Measurements from ENCODE around the gene DOK6. TPM values are rescaled to one million over a fixed set of nuclear protein-coding genes. Genes with fewer than 3 reads are reported as not detected.

Gene DOK6
- total RNA-seq, 1 donor, result 3.6 TPM

DNA sequence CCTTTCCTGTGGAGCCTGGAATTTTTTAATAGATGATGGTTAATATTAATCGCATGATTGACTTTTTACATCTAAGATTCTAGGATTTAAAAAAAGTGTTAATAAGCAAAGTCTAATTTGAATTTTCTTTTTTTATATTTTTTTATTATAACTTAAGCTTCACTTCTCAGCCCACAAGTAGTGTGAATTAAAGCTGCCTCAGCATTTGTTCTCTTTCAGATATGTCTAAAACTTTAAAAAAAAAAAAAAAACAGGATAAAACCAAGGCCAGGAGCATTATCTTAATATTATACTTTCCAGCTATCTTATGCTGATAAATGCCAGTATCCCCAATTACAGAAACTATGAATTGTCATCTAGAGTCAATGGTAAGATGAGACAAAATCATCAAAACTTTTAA, 437.3 kb downstream of the DOK6 start:
- TF ChIP-seq CTCF (IDR thresholded peaks at IDR 0.05; ENCODE audit: extremely low read depth, low read depth, low read length), result no peak
- no peak for DNase-seq (ENCODE audit: insufficient read length, low spot score, missing footprints)
- no peak overlapping the region for H3K4me3 ChIP-seq (ENCODE audit: insufficient read depth, low read length)
- no peak overlapping the region for H3K27ac ChIP-seq (ENCODE audit: low read depth, low read length)
- H2AFZ ChIP-seq (ENCODE audit: low read length), result no peak overlapping the region
- no peaks in the 10 kb centered on the region for H3K9me3 ChIP-seq (ENCODE audit: low read depth, low read length)
- H3K36me3 ChIP-seq (ENCODE audit: insufficient read depth, low read length), result no peaks in the 10 kb centered on the region
- H3K4me1 ChIP-seq (ENCODE audit: insufficient read depth, low read length), result no peaks in the 10 kb centered on the region
- no peak overlapping the region for H3K4me2 ChIP-seq (ENCODE audit: insufficient read depth, low read length)
- no peaks in the 10 kb centered on the region for H4K20me1 ChIP-seq (ENCODE audit: insufficient read depth, low read length)
- H3K27me3 ChIP-seq (ENCODE audit: insufficient read depth, low read length), result no peaks in the 10 kb centered on the region
- no peaks in the 10 kb centered on the region for H3K79me2 ChIP-seq (ENCODE audit: insufficient read depth, low read length)

DNA sequence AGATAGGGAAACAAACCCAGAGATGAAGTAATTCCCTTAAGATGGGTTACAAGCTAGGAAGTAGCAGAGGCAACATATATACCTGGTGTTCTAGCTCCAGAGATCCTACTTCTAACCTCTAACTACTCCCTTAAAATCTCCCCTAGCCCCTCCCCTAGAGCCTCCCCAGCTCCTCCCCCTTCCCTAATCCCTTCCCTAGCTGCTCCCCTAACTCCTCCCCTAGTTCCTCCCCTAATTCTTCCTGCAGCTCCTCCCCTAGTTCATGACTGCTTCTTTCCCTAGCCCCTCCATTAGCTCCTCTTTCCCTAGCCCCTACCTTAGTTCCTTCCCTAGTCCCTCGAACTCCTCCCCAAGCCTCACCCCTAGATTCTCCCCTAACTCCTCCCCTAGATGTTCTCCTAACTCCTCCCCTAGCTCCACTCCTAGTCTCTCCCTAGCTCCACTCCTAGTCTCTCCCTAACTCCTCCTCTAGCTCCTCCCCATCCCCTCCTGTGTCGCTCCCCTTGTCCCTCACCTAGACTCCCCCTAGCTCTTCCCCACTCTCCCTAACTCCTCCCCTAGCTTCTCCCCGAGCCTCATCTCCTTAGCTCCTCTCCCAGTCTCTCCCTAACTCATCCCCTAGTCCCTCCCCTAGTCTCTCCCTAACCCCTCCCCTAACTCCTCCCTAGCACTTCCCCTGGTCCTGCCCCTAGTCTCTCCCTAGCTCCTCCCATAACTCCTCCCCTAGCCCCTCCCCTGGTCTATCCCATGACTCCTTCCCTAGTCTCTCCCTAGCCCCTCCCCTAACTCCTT, 438.1 kb downstream of the DOK6 start:
- Histone ChIP-seq H4K20me1 (ENCODE audit: insufficient read depth, low read length) (no peaks in the 10 kb centered on the region), H3K27me3 (ENCODE audit: insufficient read depth, low read length) (no peaks in the 10 kb centered on the region), H3K9me3 (ENCODE audit: low read depth, low read length) (no peaks in the 10 kb centered on the region), H3K36me3 (ENCODE audit: insufficient read depth, low read length) (no peaks in the 10 kb centered on the region), H3K79me2 (ENCODE audit: insufficient read depth, low read length) (no peaks in the 10 kb centered on the region), H2AFZ (ENCODE audit: low read length) (no peak overlapping the region), H3K4me3 (ENCODE audit: insufficient read depth, low read length) (no peak overlapping the region), H3K4me2 (ENCODE audit: insufficient read depth, low read length) (no peak overlapping the region), H3K27ac (ENCODE audit: low read depth, low read length) (no peak overlapping the region), H3K4me1 (ENCODE audit: insufficient read depth, low read length) (no peaks in the 10 kb centered on the region)
- TF ChIP-seq CTCF (IDR thresholded peaks at IDR 0.05; ENCODE audit: extremely low read depth, low read depth, low read length), result no peak
- DNase-seq (ENCODE audit: insufficient read length, low spot score, missing footprints), result no peak

GRCh38 chr18:69839497-69839896, 438.8 kb downstream of the DOK6 start:
- DNase-seq (ENCODE audit: insufficient read length, low spot score, missing footprints), result no peak
- Histone ChIP-seq H3K9me3 (ENCODE audit: low read depth, low read length) (no peaks in the 10 kb centered on the region), H3K4me1 (ENCODE audit: insufficient read depth, low read length) (no peaks in the 10 kb centered on the region), H3K27ac (ENCODE audit: low read depth, low read length) (no peak overlapping the region), H4K20me1 (ENCODE audit: insufficient read depth, low read length) (no peaks in the 10 kb centered on the region), H3K79me2 (ENCODE audit: insufficient read depth, low read length) (no peaks in the 10 kb centered on the region), H3K4me3 (ENCODE audit: insufficient read depth, low read length) (no peak overlapping the region), H2AFZ (ENCODE audit: low read length) (no peak overlapping the region), H3K27me3 (ENCODE audit: insufficient read depth, low read length) (no peaks in the 10 kb centered on the region), H3K4me2 (ENCODE audit: insufficient read depth, low read length) (no peak overlapping the region), H3K36me3 (ENCODE audit: insufficient read depth, low read length) (no peaks in the 10 kb centered on the region)
- TF ChIP-seq CTCF (IDR thresholded peaks at IDR 0.05; ENCODE audit: extremely low read depth, low read depth, low read length), result no peak

GRCh38 chr18:69840001-69840400, 439.3 kb downstream of the DOK6 start:
- Histone ChIP-seq H2AFZ (ENCODE audit: low read length) (no peak overlapping the region), H4K20me1 (ENCODE audit: insufficient read depth, low read length) (no peaks in the 10 kb centered on the region), H3K9me3 (ENCODE audit: low read depth, low read length) (no peaks in the 10 kb centered on the region), H3K4me1 (ENCODE audit: insufficient read depth, low read length) (no peaks in the 10 kb centered on the region), H3K27me3 (ENCODE audit: insufficient read depth, low read length) (no peaks in the 10 kb centered on the region), H3K4me2 (ENCODE audit: insufficient read depth, low read length) (no peak overlapping the region), H3K27ac (ENCODE audit: low read depth, low read length) (no peak overlapping the region), H3K79me2 (ENCODE audit: insufficient read depth, low read length) (no peaks in the 10 kb centered on the region), H3K4me3 (ENCODE audit: insufficient read depth, low read length) (no peak overlapping the region), H3K36me3 (ENCODE audit: insufficient read depth, low read length) (no peaks in the 10 kb centered on the region)
- peak; percentile 59 for DNase-seq (ENCODE audit: insufficient read length, low spot score, missing footprints)
- TF ChIP-seq CTCF (IDR thresholded peaks at IDR 0.05; ENCODE audit: extremely low read depth, low read depth, low read length), result no peak

All from osteoblast (primary cell).